DMS 273 treated with DMSO at 0.1 percent for 48 hours (cell line): ENCODE data around the gene HEBP1.

ENCODE experiments used
- DNase-seq: peaks from one replicate; lab custom pipeline; 2025; lab: John Stamatoyannopoulos, UW

Gene HEBP1

DNA sequence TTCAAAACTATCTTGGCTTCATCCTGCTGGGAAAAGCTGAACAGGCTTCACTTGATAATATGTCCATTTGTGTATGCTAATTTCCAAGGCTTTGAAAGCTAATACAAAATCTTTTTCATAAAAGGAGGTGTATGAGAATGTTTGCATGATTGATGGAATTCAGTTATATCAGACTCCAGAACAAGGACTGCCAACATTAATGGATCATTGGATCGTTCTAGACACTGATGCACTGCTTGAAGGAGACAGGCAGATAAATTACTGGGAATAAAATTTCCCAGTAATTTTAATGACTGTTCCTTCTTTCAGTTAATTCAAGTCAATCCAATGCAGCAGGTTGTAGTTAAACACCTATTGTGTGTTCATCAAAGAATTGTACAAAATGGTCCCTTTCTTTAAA lies 48.6 kb downstream of the HEBP1 start:
- DNase-seq = no peak

DNA sequence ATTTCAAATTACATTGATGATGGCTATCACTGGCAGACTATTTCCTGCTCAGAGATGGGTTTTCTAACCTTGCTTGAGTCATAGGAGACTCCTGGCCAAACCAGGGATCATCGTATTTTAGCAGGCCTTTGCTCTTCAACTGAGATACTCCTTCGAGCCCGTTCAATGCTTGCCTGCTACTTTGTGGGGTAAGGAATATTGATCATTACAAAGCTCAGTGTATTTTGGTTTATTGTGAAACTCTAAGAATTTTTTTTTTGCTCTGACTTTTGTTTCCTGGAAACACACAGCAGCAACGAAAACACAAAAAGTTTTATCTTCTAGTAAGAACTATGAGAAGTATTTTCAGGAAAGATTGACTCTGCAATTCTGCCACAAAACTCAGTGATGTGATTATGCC lies 52.2 kb downstream of the HEBP1 start:
- no peak for DNase-seq

DNA sequence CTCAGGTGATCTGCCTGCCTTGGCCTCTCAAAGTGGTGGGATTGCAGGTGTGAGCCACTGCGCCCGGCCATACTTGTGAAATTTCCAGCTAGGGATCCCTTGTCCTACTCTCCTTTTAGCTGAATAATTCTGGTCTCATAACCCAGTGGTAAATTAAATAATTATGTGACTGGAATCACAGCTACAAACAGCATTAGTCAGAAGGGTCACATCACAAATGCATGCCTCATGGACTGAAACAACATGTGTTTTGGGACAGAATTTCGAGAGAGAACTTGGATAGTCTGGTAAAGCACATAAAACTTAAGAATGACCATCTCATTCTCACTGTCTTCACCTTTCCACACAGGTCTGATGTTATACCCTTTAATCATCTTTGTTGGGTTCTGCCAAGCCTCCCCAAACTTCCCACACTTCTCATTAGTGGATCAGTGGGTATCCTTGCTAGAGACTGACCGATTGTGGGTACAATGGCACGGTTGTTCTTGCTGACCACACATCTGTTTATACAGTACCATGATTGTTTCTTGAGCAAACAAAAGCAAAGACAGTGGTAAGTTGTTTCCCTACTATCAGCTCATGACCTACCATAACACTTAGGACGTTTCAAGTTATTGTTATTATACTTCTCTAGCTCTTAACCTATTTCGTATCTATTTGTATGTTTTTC lies 53.2 kb downstream of the HEBP1 start:
- no peak for DNase-seq

DNA sequence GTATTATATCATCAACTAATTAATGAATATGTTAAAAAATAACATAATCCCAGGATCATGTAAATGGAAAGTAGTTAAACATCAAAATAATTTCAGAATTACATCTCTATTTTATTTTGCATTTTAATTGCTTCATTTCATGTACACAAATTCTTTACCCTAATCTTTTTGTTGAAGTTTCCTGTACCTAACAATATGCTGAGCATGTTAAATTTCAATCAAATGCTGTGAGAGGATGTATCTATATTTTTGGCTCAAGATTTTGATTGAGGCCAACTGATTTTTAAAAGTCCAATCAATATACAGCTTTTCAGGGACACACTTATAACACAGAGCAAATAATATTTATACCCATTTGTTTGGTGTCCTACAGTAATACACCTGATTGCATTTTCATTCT lies 54.5 kb downstream of the HEBP1 start:
- no peak for DNase-seq

DNA sequence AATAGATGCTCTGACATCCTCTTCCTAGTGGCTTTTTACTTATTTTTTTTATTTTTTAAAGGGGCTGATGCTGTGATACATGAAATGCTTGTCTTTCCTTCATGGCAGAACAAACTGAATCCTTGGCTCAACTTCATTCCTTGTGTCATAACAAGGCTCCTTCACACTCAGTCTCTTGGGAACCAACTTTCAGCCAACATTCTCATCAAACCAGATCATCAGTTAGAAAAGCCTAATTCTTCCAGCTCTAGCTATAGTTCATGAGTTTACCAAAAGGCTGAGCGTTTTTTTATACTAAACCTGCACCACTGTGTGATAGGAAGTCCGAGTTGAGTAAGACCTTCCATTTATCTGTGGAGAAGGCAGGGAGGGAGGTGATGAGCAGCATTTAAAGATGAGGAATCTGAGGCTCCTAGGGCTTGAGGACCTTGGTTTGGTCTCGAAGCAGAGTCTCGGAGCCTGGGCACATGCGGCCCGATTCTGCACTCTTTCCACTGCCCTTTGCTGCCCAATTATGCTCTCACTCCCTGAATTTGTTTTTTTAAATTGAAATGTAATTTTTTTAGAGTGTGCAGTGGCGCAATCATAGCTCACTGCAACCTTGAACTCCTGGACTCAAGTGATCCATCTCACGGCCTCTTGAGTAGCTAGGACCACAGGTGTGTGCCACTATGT lies 56.3 kb downstream of the HEBP1 start:
- no peak for DNase-seq

DNA sequence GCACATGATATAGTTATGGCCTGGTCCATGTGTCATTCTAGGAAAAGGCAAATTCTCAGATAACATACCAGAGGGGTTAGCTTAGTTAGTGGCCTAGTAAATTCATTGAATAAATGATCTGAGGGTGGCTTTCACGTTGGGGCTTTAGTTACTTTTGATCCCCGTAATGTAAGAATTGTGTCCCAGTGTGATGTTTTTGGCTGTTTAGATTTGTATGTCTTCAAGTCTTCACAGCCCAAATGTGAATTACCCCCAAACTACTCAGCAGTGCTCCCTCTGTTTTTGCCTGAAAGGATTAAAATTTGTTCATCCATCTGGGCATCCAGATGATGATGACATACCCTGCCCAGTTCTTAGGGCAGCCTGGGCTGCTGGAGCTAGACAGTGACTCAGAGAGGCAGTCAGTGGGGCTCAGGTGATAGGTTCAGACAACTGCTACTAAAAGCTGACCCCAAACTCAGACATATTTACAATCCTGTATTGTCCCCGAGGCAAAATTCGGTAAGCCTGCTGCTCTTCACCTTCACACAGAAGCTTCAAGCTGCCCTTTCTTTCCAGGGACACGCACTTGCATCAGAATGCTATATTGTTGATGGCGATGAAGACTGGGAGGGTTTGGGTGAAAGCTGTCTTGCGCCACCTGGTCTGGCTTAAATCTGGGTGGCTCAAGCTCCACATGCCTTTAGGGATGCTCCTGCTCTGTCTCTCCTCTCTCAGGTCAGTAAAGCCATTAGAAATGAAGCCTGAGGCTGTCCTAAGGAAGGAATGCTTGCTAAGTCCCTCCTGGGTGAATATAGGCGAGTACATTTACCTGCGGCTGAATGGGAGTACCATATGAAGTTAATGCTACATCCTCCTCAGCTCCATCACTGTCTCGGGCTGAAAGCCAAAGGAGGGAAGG lies 58.4 kb downstream of the HEBP1 start:
- DNase-seq = no peak

DNA sequence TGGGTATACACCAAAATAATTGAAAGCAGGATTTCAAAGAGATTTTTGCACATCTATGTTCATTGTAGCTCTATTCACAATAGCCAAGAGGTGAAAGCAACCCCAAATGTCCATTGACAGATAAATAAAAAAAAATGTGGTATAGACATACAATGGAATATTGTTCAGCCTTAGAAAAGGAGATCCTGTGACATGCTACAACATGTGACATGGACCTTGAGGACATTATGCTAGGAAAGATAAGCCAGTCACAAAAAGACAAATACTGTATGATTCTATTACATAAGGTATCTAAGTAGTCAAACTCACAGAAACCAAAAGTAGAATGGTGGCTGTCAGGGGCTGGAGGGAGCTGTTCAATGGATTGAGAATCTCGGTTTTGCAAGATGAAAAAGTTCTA lies 60.2 kb downstream of the HEBP1 start:
- no peak for DNase-seq

DNA sequence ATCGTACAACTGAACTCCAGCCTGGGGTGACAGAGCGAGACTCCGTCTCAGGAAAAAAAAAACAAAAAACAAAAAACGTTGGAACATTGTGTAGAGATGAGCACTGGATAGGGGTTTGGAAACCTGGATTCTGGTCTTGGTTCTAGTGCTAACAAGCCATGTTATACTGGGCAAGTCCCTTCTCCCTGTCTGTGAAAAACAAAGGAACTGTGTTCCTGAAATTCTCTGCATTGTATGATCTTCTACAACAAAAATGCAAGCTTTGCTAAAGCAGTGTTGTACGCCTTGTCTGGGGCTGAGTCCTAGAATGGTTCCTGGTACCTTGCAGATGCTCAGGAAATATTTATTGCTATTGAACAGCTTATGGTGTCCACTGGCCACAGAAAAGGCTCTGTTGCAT lies 61.5 kb downstream of the HEBP1 start:
- no peak for DNase-seq

DNA sequence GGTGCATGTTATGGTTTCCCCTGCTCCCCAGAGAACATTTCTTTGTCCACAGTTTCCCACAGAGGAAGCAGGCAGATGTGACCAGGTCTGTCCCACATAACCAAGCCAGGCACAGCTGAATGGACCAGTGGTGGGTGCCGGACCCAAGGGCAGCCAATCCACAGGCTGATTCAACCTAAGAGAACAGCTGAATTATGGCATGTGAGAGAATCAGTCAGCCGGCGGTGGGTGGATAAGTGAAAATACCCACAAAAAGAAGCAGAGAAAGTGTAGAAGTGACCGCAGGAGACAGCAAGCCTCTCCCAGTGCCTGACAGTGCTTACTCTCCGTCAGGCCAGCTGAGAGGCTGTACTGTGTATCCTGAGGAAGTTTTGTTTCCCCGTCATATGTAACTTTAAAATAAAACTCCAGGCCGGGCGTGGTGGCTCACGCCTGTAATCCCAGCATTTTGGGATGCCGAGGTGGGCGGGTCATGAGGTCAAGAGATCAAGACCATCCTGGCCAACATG lies 63.0 kb downstream of the HEBP1 start:
- no peak for DNase-seq

DNA sequence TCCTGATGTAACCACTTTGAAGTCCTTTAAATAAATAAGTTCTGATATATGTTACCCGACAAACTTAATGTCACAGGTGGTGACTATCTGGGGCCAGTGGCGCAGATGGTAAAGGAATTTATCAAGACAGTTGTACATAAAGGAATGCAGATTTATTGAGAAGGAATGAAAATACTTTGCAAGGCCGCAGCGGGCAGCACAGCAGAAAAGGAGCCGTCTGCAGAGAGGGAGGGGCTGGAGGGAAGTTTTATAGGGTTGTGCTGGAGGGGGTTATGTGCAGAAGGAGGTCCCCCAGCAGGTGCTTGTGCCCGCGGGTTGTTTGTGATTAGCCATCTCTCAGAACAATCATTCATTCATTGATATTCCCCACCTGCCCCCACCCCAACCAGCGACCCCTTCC lies 65.5 kb downstream of the HEBP1 start:
- no peak for DNase-seq

DNA sequence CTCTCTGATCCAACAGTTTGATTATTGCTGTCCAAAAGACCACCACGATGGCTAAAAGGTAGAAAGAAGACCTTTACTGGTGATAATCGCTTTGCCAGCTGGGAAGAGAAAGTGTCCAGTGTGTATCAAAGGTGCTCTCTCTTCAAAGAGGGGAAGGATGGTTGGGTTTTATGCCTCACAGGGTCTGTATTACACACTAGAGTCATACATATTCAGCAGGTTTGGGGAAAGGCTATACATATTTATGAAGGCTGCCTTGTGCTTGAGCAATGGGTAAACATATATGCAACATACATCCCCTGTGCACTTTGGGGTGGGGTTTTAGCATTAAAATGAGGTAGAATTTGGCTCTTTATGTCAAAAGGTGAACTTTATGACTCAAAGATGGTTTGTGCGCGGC lies 66.3 kb downstream of the HEBP1 start:
- no peak for DNase-seq

DNA sequence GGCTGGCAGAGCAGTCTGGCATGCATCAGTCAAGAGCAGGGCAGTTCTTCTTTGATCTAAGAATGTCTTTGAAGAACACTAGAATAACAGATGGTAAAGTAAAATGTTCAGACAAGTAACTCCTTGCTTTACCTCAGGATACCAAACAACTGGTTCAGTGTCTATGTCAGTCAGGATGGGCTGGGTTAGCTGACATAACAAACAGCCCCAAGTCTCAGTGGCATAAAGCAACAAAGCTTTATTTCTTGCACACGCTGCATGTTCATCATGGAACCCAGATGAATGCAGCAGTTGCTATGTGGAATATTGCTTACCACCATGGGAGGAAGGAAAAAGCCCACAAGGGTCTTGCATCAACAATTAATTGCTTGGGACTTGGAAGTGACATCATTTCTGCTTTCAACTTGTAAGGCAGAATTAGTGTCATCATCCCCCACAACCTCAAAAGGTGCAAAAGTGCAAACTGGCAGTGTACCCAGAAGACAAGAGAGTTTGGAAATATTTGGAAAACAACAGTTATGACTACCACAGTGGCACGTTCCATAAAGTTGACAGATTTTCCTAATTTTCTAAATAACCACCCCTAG lies 69.3 kb downstream of the HEBP1 start:
- no peak for DNase-seq

DNA sequence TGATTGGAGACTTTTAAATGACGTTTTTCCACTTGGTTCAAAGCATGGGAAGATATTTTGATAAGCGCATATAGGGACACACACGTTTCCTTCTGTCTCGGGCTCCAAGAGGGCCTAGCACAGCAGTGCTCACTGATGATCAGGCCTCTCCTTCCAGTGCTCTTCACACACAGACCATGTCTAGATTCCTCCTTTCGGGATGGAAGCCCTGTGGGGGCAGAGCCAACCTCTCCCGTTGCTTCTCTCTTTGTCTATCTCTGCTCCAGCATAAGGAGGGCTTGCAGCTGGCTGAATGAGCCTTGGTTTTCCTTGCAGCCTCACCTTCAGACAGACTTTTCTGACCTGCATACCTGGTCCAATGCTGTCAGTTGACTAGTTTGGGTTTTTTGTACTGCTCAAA lies 70.4 kb downstream of the HEBP1 start:
- DNase-seq = no peak

DNA sequence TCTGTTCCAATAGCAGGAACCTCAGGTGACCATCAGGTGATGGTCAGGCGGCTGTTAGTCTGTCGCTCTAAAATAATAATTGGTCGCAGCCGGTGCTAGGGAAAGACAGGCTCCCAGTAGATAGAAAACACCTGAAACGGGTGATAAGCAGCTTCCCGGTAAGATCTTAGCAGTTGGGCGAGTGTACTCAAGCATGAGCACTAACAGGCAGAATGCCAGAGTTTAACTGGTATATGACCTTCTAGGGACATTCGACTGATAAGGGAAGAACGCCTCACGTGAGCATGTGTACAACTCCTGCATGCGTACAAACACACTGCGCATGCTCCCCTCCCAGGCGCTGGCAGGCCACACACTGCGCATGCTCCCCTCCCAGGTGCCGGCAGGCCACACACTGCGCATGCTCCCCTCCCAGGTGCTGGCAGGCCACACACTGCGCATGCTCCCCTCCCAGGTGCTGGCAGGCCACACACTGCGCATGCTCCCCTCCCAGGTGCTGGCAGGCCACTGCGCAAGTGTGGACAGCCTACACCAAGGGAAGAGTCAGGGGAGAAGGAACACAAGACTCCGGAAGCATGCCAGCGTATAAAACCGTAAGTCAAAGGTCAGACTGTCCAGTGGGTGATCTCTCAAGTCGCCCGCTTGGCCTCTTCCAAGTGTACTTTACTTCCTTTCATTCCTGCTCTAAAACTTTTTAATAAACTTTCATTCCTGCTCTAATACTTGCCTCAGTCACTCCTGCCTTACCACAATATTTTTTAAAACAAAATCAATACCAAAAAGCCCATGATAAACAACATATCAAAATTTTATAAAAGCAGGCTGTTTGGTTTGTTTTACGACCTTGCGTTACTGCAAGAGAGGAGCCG lies 72.6 kb downstream of the HEBP1 start:
- peak; percentile 70 for DNase-seq

DNA sequence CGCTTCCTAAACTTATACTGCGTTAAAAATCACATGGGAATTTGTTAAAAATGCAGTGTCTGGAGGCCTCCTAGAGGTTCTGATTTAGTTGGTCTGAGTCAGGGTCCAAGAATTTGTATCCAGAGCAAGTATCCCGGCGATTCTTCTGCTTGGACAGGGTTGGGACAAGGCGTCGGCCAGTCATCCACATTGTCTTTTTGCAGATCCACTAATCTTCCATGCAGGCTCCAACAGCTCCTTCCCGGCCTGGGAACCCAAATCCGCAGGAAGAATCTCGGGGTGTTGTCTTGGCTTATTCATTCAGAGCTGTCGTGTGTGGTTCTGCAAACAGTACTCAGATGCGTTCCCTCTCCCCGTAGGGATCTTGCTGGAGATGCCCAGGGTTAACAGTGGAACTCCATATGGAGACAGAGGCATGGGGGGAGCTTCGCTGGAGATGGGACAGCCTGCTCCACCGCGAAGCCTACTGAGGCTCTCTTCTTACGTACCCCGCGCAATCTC lies 73.4 kb downstream of the HEBP1 start:
- DNase-seq = no peak

DNA sequence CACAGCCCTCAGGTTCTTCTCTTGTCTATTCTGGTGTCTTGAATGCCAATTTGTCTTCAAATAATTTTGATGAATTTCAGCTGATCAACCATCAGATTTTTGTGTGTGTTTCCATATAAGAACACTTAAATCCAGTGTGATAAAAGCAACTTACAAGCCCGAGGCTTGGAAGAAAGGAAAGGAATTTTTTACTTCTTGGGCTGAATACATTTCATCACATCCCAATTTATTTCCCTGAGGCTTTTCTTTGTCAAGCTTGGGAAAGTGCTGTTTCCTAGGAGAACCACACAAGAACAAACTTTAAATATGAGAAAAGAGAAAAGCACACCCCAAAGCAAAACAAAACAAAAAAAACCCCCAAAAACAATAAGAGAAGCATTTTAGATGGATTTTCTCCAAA lies 74.7 kb downstream of the HEBP1 start:
- no peak for DNase-seq
